Measurements from ENCODE around the gene CEMIP. TPM values are rescaled to one million over a fixed set of nuclear protein-coding genes. Genes with fewer than 3 reads are reported as not detected.

Gene CEMIP
- total and polyA plus RNA-seq, 2 experiments from 2014 or later = 0.27 to 2.1 TPM

MicroRNA genes within 50 kb of the gene (microRNA counts, 767-probe panel; counts per million panel counts)
- not detected for microRNA hsa-miR-549

Small RNA genes lying within 50 kb of the gene (microRNA-seq; reads per million reads assigned to microRNA genes)
- gene MIR4514 (not detected), gene MIR549A (not detected)

Small RNA genes lying within 50 kb of the gene (small RNA-seq; reads per million reads assigned to genes)
- gene MIR4514 (ENCODE audit: low replicate concordance) = not detected
- gene MIR549A (ENCODE audit: low replicate concordance) = not detected

Other genes with a start within 250 kb of the CEMIP start
- gene ABHD17C, start 84.1 kb upstream of the CEMIP start, total RNA-seq (2014; rRNA removed; shearing (Covaris generic)) = 23.8 and 25.2 TPM in 2 replicates
- gene ABHD17C, start 84.1 kb upstream of the CEMIP start, polyA plus RNA-seq (2016; fragmentation: Nextera tagmentation; extraction: Ambion mirVana) = 9.1 and 11.3 TPM in 2 replicates
- 21.1 and 25.6 TPM in 2 replicates for gene MESD, start 210.4 kb downstream of the CEMIP start, total RNA-seq (2014; rRNA removed; shearing (Covaris generic))
- 47.9 and 52.7 TPM in 2 replicates for gene MESD, start 210.4 kb downstream of the CEMIP start, polyA plus RNA-seq (2016; fragmentation: Nextera tagmentation; extraction: Ambion mirVana)
- gene TLNRD1, start 221.6 kb downstream of the CEMIP start, total RNA-seq (2014; rRNA removed; shearing (Covaris generic)) = 20.6 and 27.3 TPM in 2 replicates
- 6.7 and 8.0 TPM in 2 replicates for gene TLNRD1, start 221.6 kb downstream of the CEMIP start, polyA plus RNA-seq (2016; fragmentation: Nextera tagmentation; extraction: Ambion mirVana)